GM19468 (cell line): ENCODE data around the gene STOML1.
"Not testable (repeated sequence)": the region's sequence is repeated elsewhere in the genome, so short reads cannot be mapped to it uniquely, and the experiment has no call there.

Experiments
- ATAC-seq: cut with Tn5 transposase; IDR thresholded peaks from one replicate; pipeline ENCODE4 v1.9.1; 2021; ENCODE audit warnings: mild to moderate bottlenecking, moderate library complexity, moderate number of reproducible peaks; ENCODE audit not compliant: unreplicated experiment; ENCODE audit errors: extremely low read depth

STOML1 gene

GRCh38 chr15:73989001-73989798, 2.9 kb downstream of the STOML1 start:
- no peak for ATAC-seq

DNA sequence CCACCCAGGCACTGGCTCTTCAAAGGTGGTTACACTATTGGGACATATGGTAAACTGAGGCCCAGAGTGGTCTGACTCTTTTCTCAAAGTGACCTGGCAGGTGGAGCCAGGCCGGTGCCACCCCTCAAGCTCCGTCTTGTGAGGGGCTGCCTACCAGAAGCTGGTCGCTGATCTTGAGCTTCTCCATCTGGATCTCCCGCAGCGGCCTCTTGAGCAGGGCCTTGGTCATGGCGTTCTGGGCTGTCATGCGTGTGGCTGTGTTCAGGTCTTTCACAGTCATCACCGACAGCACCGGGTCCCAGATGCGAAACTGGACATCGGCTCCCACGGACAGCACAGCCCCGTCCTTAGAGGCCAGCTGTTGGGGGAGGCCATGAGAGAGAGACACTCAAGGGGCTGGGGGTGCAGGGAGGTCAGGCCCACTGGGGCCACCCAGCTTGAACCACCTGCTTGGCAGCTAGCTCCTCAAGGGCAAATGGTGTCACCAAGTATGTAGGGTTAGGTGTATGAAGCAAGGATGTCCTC, 3.6 kb downstream of the STOML1 start:
- ATAC-seq, result no peak

DNA sequence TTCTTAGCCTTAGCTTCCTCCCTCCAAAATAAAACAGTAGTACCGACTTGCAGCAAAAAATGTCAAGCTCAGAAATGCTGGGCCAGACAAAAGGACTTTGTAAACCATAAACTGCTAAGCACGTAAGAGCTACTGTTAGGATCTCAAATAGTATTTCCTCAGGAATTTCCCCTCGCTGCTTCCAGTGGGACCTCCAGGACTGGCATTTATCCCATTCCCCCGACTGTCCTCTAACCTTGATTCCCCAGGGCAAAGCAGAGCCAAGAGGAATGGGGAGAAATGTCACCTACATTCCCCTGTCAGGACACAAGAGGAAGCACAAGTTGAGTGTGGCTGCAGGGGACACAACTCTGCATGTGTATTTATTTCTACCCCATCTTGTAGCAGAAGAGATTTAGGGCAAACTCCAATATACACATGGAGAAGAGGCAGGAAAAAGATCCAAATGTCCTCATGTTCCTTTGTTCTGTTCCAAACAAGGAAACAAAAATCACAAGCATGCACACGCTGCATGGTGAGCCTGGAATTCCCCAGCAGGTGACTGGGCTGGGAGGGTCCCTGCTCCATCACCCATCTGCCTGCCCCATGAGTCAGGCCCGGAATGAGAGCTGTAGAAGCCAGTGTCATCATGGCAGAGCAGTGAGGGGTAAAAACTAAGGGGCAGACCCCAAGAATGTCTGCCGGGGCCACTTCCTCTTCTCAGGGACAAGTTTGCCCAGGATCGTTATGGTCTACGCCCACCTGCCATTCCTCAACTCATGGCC, 4.2 kb downstream of the STOML1 start:
- ATAC-seq, result no peak

DNA sequence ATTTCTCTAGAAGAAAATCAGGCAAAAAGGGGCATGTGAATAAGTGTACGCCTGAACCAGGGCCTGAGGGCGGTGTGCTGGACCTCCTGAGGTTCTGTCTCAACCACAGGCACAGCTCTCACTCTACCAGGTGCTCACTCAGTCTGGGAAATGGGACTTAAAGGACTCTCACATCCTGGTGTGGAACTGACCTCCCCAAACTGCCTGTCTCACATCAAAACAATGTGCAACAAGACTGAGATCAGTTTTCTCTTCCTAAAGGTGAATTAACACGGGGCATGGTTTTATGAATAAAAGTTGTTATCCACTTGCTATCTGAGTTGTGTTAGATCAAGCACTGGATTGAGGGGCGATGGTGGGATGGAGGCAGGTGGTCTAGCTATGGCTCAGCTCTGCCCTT, 4.8 kb downstream of the STOML1 start:
- ATAC-seq, result no peak

- ATAC-seq, result no peak
These were observed 5.4 kb downstream of the STOML1 start for GRCh38 chr15:73986776-73987056.

DNA sequence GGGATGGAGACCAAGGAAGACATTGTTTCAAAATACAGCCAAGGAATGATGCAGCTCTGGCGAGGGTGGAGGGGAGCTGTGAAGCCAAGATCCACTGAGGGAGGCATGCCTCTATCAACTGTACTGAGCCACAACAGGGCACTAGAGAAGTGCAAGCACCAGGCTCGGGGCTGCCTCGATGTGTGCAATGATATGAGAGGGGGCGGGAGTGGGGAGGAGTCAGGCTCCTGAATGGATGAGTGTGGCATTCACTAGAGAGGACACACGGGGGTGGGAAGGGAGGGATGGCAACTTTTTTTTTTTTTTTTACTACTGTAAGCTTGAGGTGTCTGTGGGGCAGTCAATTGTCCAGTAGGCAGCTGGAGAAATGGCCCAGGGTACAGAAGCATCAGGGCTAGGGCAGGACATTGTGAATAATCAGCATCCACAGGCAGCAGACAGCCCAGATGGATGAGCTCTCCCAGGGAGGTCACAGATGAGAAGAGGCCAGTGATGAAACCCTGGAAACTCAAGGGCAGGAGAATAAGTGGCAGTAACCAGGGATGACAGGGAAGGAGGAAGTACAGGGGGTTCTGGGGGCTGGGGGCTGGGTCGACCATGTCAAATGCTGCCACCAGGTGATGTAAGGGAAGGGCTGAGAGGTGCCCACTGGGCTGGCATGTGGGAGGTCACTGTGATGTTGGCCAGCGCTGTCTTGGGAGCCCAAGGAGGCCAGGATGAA, 5.9 kb downstream of the STOML1 start:
- no peak for ATAC-seq

- ATAC-seq, result no peak
These were observed 6.8 kb downstream of the STOML1 start for GRCh38 chr15:73985101-73985873.

- no peak for ATAC-seq
These were observed 7.7 kb downstream of the STOML1 start for GRCh38 chr15:73984208-73984979.

DNA sequence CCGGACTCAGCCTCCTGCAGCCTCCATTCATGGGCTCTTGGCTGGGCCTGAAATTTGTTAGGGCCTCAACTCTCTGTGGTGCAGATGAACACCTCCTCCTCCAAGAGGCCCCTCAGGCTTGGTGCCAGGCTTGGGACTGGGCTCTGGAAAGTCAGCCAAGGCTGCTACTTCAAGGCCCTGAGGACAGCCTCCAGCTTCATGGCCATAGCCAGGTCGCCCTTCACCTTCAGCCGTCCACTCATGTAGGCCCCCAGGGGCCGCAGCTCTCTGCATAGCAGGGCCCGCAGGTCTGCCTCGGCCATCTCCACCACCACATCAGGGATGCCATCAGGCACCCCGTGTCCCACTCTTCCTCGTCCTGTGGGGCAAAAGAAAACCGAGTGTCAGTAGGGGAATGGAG, 8.3 kb downstream of the STOML1 start:
- no peak for ATAC-seq

GRCh38 chr15:73983211-73983727, 8.8 kb downstream of the STOML1 start:
- ATAC-seq, result no peak

- ATAC-seq, result no peak
These were observed 9.7 kb downstream of the STOML1 start for GRCh38 chr15:73982222-73982962.

- no peak for ATAC-seq
These were observed 10.3 kb downstream of the STOML1 start for GRCh38 chr15:73981761-73982221.

- no peak for ATAC-seq
These were observed 12.5 kb downstream of the STOML1 start for GRCh38 chr15:73979636-73980035.

GRCh38 chr15:73978896-73979295, 13.2 kb downstream of the STOML1 start:
- no peak for ATAC-seq

DNA sequence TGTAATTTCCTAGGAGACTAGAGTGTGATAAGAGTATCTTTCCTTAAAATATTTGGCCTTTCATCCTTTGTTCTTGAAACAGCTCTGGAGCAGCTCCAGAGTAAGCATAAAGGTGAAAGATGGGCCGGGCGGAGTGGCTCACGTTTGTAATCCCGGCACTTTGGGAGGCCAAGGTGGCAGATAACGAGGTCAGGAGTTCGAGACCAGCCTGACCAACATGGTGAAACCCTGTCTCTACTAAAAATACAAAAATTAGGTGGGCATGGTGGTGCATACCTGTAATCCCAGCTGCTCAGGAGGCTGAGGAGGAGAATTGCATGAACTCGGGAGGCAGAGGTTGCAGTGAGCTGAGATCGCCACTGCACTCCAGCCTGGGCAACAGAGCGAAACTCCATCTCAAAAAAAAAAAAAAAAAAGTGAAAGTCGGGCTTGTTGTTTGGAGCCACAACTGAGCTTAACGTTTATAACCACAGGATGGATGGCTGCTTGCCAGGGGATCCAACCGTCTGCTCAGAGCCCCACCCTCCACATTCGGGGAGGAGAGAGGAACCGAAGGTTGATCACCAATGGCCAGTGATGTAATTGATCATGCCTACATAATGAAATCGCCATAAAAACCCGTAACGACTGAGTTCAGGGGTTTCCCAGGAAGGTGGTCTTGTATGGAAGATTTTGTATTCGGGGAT, 16.5 kb downstream of the STOML1 start:
- ATAC-seq, result not testable (repeated sequence)

- not testable (repeated sequence) for ATAC-seq
These were observed 18.4 kb downstream of the STOML1 start for GRCh38 chr15:73973683-73974200.

DNA sequence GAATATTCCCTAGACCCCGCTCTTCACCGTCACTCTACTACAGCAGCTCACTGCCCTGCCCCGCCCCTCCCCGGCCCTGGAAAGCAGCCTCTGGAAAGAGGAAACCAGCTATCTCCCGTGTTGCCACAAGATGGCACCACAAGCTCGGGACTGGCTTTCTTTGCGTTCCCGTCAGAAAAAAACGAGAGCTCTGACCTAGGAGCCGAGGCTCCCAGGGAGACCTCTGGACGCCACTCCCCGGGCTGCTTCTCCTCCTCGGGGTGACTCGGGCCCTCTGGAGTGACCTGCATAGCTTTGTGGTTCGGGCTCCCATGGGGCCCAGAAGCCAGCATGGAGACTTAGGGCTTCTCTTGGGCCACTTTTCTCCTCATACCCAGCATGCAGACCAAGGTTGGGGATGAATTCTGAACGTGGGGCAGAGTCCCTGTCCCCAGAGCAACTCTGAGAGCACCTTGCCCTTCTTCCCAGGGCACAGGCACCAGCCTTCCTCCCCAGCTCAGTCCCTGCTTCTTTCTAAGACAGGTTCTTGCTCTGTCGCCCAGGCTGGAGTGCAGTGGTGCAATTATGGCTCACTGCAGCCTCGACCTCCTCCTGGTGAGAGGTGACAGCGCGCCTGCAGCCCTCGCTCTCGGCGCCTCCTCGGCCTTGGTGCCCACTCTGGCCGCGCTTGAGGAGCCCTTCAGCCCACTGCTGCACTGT, 19.0 kb downstream of the STOML1 start:
- ATAC-seq, result no peak
